Effector CD4-positive, alpha-beta T cell (primary cell): ENCODE measurements around the gene CGB5.
A peak's percentile ranks its signal among the peaks of the same experiment; 100 is the strongest.
"Not testable (repeated sequence)": the region's sequence is repeated elsewhere in the genome, so short reads cannot be mapped to it uniquely, and the experiment has no call there.

ENCODE experiments used
- DNase-seq: peaks from one replicate; pipeline ENCODE4 v3.0.0-alpha.2; 2020

Gene CGB5

GRCh38 chr19:49059053-49059452 is 15.4 kb downstream of the CGB5 start:
- DNase-seq, result no peak

GRCh38 chr19:49061000-49061399 is 17.4 kb downstream of the CGB5 start:
- no peak for DNase-seq

GRCh38 chr19:49061445-49061844 is 17.8 kb downstream of the CGB5 start:
- no peak for DNase-seq

- DNase-seq, result no peak
Measured at GRCh38 chr19:49064029-49064629, 20.5 kb downstream of the CGB5 start.

- DNase-seq, result no peak
Measured at GRCh38 chr19:49064768-49065611, 21.3 kb downstream of the CGB5 start, which contains the start of gene NTF4. TSS of gene NTF4 (minus strand) at chr19:49064818. CDS start at chr19:49061997, 2,821 bp downstream.

GRCh38 chr19:49065905-49066512 is 22.4 kb downstream of the CGB5 start:
- DNase-seq, result no peak

GRCh38 chr19:49067554-49067953 is 23.9 kb downstream of the CGB5 start:
- no peak for DNase-seq

- DNase-seq, result no peak
Measured at GRCh38 chr19:49069026-49069425, 25.4 kb downstream of the CGB5 start.

GRCh38 chr19:49070416-49070815 is 26.8 kb downstream of the CGB5 start:
- no peak for DNase-seq

- no peak for DNase-seq
Measured at GRCh38 chr19:49071860-49072547, 28.4 kb downstream of the CGB5 start.

- no peak for DNase-seq
Measured at GRCh38 chr19:49073514-49074378, 30.1 kb downstream of the CGB5 start.

GRCh38 chr19:49074869-49075268 is 31.2 kb downstream of the CGB5 start:
- DNase-seq, result not testable (repeated sequence)

GRCh38 chr19:49080392-49080791 is 36.7 kb downstream of the CGB5 start:
- DNase-seq, result no peak

GRCh38 chr19:49081273-49081672 is 37.6 kb downstream of the CGB5 start:
- no peak for DNase-seq

GRCh38 chr19:49084206-49085019 is 40.8 kb downstream of the CGB5 start:
- DNase-seq, result no peak

GRCh38 chr19:49085020-49085867 is 41.6 kb downstream of the CGB5 start, which contains the start of gene SNRNP70:
TSS of gene SNRNP70 (plus strand) at chr19:49085451. CDS start at chr19:49086415, 964 bp downstream.
- DNase-seq, result peak; percentile 98

- DNase-seq, result no peak
Measured at GRCh38 chr19:49085868-49086232, 42.2 kb downstream of the CGB5 start.

GRCh38 chr19:49086296-49086695 is 42.6 kb downstream of the CGB5 start:
- DNase-seq, result no peak

- no peak for DNase-seq
Measured at GRCh38 chr19:49091391-49092038, 47.9 kb downstream of the CGB5 start.

- DNase-seq, result no peak
Measured at GRCh38 chr19:49092686-49093085, 49.0 kb downstream of the CGB5 start.
